Aorta (tissue), 5 donors: ENCODE measurements around the gene KCTD18. TPM values are rescaled to one million over a fixed set of nuclear protein-coding genes. Genes with fewer than 3 reads are reported as not detected.
A peak's percentile ranks its signal among the peaks of the same experiment; 100 is the strongest.

ENCODE experiments used
- ATAC-seq: fragments of 200-7000 bp; cut with Tn5 transposase; one replicate; pipeline ENCODE4 v1.9.1; 2022; ENCODE audit warnings: moderate library complexity; ENCODE audit not compliant: low FRiP score
- DNase-seq, 2 donors: peaks; one replicate each; pipeline ENCODE4 v3.0.0-alpha.2; 2020
- H3K27ac ChIP-seq, 2 donors: one replicate each; pipeline ENCODE4 v1.5.1; 2013; ENCODE audit warnings: low read length in 2 of 2, mild to moderate bottlenecking in 2 of 2, moderate library complexity in 2 of 2, control low read depth in 1 of 2, inconsistent platforms in 1 of 2, low read depth in 1 of 2
- H3K27me3 ChIP-seq, 2 donors: one replicate each; pipeline ENCODE4 v1.6.1; 2013; ENCODE audit warnings: control low read depth in 1 of 2, low read length in 1 of 2, mild to moderate bottlenecking in 1 of 2, moderate library complexity in 1 of 2; ENCODE audit not compliant: insufficient read depth in 2 of 2, control insufficient read depth in 1 of 2
- H3K36me3 ChIP-seq, 2 donors: one replicate each; pipeline ENCODE4 v1.6.1; 2013; ENCODE audit warnings: control low read depth in 1 of 2, low read length in 1 of 2, mild to moderate bottlenecking in 1 of 2; ENCODE audit not compliant: insufficient read depth in 2 of 2, control insufficient read depth in 1 of 2
- H3K4me1 ChIP-seq, 2 donors: one replicate each; pipeline ENCODE4 v1.6.1; 2013; ENCODE audit warnings: low read length in 2 of 2, control low read depth in 1 of 2, mild to moderate bottlenecking in 1 of 2, moderate library complexity in 1 of 2; ENCODE audit not compliant: insufficient read depth in 2 of 2, control insufficient read depth in 1 of 2
- H3K4me3 ChIP-seq, 2 donors: one replicate each; pipeline ENCODE4 v1.5.1; 2013; ENCODE audit warnings: low read length in 2 of 2, control low read depth in 1 of 2, mild to moderate bottlenecking in 1 of 2
- H3K9me3 ChIP-seq: one replicate; pipeline ENCODE4 v1.6.1; 2013; ENCODE audit warnings: mild to moderate bottlenecking, low read length; ENCODE audit not compliant: control insufficient read depth
- WGBS, 2 donors: extraction: QIAGEN DNeasy Blood & Tissue Kit; methylation state at CpG; one replicate each; pipeline ENCODE4 v1.1.7; 2013; 5-methylcytosine and 5-hydroxymethylcytosine counted together
- intact Hi-C, 2 donors: fragments of 100-400 bp; cut with DNase I; formaldehyde crosslinking; loops; one replicate each; pipeline versions ENCODE4 v1.14.2 to v1.15.0; 2022
- polyA plus RNA-seq, 2 donors: library from polyadenylated mRNA; stranded (reverse); fragments of 200-250 nt; gene quantifications; one replicate each; pipeline ENCODE4 v1.2.3, GENCODE V29; 2013
- total RNA-seq, 2 donors: library from RNA; stranded (reverse); fragmentation: NEBNext Ultra II Directional; extraction: Animal tissue kit (Norgen Biotek cat#: 25700); gene quantifications; one replicate each; pipeline ENCODE4 v1.2.1, GENCODE V29; 2021
- donor health status: healthy with polysubstance abuse.
- donor health status: Bipolar disorder and iron deficiency.
- donor health status: DM: no; HTN: no; CAD: no.
- donor health status: DM: no; HTN: no; CAD: no.
- donor health status: DM: yes; HTN: yes; CAD: no.

The KCTD18 gene
- total and polyA plus RNA-seq, 4 donors: 13.9 to 19.9 (median 15.4) TPM

- H3K4me1 ChIP-seq: no peaks in the 10 kb centered on the region
- intact Hi-C loops: no loop called here
- H3K27me3 ChIP-seq: no peaks in the 10 kb centered on the region
- no peak overlapping the region for H3K4me3 ChIP-seq
- DNase-seq (no peak), ATAC-seq (no peak)
- no peaks in the 10 kb centered on the region for H3K9me3 ChIP-seq
- 92 to 94% methylated on average over 4 of the region's 4 CpGs for WGBS, 2 donors
- no peak overlapping the region for H3K27ac ChIP-seq
- H3K36me3 ChIP-seq: no peaks in the 10 kb centered on the region
These were observed 54.7 kb downstream of the KCTD18 start for GRCh38 chr2:200454927-200455801.

DNA sequence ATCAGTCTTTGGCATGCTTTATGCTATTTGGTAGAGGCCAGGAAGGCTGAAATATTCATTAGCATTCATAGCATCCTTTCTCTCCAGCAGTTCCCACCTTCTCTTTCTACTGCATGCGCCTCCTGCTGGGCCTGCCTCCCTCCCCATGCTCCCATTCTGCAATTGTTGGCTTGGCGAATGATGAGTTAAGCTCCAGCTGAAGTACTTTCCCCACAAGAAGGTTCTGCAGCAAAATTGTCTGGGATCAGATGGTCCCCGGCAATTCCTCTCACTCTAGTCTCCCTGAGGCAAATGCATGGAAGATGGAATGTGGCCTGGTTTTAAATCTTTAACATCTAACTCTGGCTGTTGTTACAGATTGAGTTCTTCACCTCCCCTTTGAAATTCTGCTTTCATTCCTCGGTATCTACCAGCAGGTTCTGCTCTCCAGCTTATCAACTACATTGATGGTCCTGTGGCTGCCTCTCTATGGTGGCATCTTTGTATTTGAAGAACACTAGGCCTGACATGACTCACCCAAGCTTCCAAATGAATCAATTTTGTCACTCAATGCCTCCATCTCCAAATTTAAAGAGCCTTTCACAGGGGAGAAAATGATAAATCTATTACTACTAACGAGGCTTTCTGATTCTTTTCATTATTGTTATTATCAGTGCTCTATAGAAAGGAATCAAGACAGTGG, 55.9 kb downstream of the KCTD18 start:
- intact Hi-C loops: no loop called here
- no peak overlapping the region for H3K4me3 ChIP-seq
- no peak overlapping the region for H3K27ac ChIP-seq
- no peaks in the 10 kb centered on the region for H3K36me3 ChIP-seq
- 73 to 83% methylated on average over 5 of the region's 5 CpGs for WGBS, 2 donors
- DNase-seq (no peak), ATAC-seq (no peak)
- H3K4me1 ChIP-seq: no peaks in the 10 kb centered on the region
- no peaks in the 10 kb centered on the region for H3K9me3 ChIP-seq
- no peaks in the 10 kb centered on the region for H3K27me3 ChIP-seq

GRCh38 chr2:200453142-200453852, 56.6 kb downstream of the KCTD18 start:
- ATAC-seq (peak; percentile 42), DNase-seq (no peak)
- WGBS, 2 donors: 84 to 85% methylated on average over 8 of the region's 8 CpGs
- H3K36me3 ChIP-seq: no peaks in the 10 kb centered on the region
- no peaks in the 10 kb centered on the region for H3K27me3 ChIP-seq
- H3K4me3 ChIP-seq: no peak overlapping the region
- intact Hi-C loops: no loop called here
- H3K4me1 ChIP-seq: no peaks in the 10 kb centered on the region
- no peaks in the 10 kb centered on the region for H3K9me3 ChIP-seq
- H3K27ac ChIP-seq: no peak overlapping the region

- ATAC-seq (no peak), DNase-seq (no peak)
- Histone ChIP-seq H3K27me3 (no peaks in the 10 kb centered on the region), H3K36me3 (no peaks in the 10 kb centered on the region), H3K9me3 (no peaks in the 10 kb centered on the region), H3K27ac (no peak overlapping the region), H3K4me1 (no peaks in the 10 kb centered on the region), H3K4me3 (no peak overlapping the region)
- 97 to 100% methylated on average over 2 of the region's 2 CpGs for WGBS, 2 donors
- intact Hi-C loops: no loop called here
These were observed 57.5 kb downstream of the KCTD18 start for GRCh38 chr2:200452377-200452776.

DNA sequence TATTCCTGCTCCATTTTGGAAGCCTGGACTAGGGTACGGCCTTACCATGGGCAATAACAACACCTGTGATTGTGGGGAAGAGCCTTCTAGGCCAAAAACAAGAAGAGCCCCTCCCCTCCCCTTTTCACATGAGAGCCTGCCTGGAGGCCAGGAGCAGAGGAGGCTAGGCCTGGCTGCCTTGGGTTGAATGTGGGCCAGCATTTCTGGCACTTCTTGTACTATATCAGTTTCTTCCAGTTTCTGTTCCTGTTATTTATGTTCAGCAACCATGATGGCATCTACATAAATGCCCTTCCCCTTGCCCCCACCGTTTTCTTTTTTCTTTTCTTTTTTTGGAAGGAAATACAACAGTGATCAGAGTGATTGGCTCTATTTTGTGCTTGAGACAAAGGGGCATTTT, 58.4 kb downstream of the KCTD18 start:
- no peaks in the 10 kb centered on the region for H3K36me3 ChIP-seq
- DNase-seq (no peak), ATAC-seq (no peak)
- WGBS, 2 donors: 89 to 92% methylated on average over 2 of the region's 2 CpGs
- no peak overlapping the region for H3K27ac ChIP-seq
- intact Hi-C loops: no loop called here
- no peaks in the 10 kb centered on the region for H3K4me1 ChIP-seq
- no peak overlapping the region for H3K4me3 ChIP-seq
- H3K27me3 ChIP-seq: no peaks in the 10 kb centered on the region
- H3K9me3 ChIP-seq: no peaks in the 10 kb centered on the region

DNA sequence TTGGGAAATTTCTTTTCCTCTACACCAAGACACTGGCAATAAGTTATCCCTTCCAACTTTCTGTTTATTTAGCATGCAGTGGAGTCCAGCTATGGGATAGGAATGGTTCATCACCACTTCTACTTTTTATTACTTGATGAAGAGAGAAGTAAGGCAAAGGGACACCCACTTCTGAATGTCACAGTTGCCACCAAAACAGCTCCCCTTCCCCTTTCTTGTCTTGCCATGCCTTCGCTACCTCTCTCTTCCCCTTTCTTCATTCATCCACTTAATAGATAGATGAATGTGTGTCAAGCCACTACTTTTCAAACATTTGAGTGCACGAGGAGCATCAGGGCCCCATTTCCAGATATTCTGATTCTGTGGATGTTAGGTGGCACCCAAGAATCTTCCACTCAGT, 59.6 kb downstream of the KCTD18 start:
- no peaks in the 10 kb centered on the region for H3K36me3 ChIP-seq
- intact Hi-C loops: no loop called here
- H3K4me1 ChIP-seq: no peaks in the 10 kb centered on the region
- no peaks in the 10 kb centered on the region for H3K9me3 ChIP-seq
- H3K27me3 ChIP-seq: no peaks in the 10 kb centered on the region
- no peak for ATAC-seq
- no peak overlapping the region for H3K4me3 ChIP-seq
- H3K27ac ChIP-seq: no peak overlapping the region
- WGBS, 2 donors: 88 to 96% methylated on average over 2 of the region's 2 CpGs
- no peak for DNase-seq

- H3K9me3 ChIP-seq: no peaks in the 10 kb centered on the region
- WGBS, 2 donors: 48 to 61% methylated on average over 4 of the region's 4 CpGs
- DNase-seq: no peak
- ATAC-seq: no peak
- H3K4me3 ChIP-seq: no peak overlapping the region
- H3K36me3 ChIP-seq: no peaks in the 10 kb centered on the region
- H3K27me3 ChIP-seq: no peaks in the 10 kb centered on the region
- H3K4me1 ChIP-seq: no peaks in the 10 kb centered on the region
- no peak overlapping the region for H3K27ac ChIP-seq
- intact Hi-C loops: no loop called here
These were observed 60.7 kb downstream of the KCTD18 start for GRCh38 chr2:200449149-200449548.

DNA sequence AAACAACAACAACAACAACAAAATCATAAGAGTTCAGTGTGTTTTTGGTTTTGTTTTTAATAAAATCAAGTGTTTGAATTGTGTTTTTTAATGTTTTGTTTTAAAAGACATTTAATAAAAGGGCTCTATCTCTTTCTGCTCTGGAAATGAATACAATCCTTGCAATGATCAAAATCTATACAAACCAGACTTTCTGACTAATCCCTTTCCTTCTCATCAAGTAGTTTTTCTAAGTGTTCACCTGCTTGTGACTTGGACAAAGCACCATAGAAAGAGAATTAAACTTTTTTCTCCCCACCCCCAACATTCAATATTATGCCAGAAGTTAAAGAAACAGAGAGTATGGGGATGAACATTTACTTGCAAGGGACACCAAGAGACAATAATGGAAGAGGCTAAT, 61.4 kb downstream of the KCTD18 start:
- intact Hi-C loops: no loop called here
- no peak for DNase-seq
- H3K4me3 ChIP-seq: no peak overlapping the region
- no peak overlapping the region for H3K27ac ChIP-seq
- no peaks in the 10 kb centered on the region for H3K27me3 ChIP-seq
- no peaks in the 10 kb centered on the region for H3K9me3 ChIP-seq
- no peaks in the 10 kb centered on the region for H3K4me1 ChIP-seq
- ATAC-seq: no peak
- no peaks in the 10 kb centered on the region for H3K36me3 ChIP-seq
